ENCODE data around the gene GRM7.

Gene GRM7

DNA sequence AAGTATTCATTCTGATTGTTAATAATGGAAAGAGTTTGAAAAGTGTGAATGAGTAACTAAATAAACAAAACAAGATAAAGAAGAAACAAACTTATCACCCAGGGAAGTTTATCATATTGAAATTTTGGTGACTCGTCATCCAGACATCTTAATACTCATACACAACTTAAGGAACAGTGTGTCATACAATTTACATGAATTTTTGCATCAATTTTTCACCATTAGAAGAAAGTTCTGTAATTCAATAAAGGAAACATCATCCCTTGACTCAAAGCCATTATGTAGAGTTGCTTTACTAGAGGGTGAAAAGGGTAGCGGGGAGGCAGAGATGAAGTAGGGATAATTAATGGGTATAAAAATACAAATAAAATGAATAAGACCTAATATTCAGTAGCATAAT is 536.2 kb downstream of the GRM7 start:
- DNase-seq (ENCODE audit: low spot score) = no peak
- in situ Hi-C loops (cut with MboI; ENCODE audit: low pct_unique_long_range_greater_than_20kb, low sequenced_read_pairs, unreplicated experiment) = no loop called here
- TF ChIP-seq, protein P1, sequence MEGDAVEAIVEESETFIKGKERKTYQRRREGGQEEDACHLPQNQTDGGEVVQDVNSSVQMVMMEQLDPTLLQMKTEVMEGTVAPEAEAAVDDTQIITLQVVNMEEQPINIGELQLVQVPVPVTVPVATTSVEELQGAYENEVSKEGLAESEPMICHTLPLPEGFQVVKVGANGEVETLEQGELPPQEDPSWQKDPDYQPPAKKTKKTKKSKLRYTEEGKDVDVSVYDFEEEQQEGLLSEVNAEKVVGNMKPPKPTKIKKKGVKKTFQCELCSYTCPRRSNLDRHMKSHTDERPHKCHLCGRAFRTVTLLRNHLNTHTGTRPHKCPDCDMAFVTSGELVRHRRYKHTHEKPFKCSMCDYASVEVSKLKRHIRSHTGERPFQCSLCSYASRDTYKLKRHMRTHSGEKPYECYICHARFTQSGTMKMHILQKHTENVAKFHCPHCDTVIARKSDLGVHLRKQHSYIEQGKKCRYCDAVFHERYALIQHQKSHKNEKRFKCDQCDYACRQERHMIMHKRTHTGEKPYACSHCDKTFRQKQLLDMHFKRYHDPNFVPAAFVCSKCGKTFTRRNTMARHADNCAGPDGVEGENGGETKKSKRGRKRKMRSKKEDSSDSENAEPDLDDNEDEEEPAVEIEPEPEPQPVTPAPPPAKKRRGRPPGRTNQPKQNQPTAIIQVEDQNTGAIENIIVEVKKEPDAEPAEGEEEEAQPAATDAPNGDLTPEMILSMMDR (IDR thresholded peaks at IDR 0.05; ENCODE audit: extremely low read depth, insufficient read depth, missing control alignments) = no peak

DNA sequence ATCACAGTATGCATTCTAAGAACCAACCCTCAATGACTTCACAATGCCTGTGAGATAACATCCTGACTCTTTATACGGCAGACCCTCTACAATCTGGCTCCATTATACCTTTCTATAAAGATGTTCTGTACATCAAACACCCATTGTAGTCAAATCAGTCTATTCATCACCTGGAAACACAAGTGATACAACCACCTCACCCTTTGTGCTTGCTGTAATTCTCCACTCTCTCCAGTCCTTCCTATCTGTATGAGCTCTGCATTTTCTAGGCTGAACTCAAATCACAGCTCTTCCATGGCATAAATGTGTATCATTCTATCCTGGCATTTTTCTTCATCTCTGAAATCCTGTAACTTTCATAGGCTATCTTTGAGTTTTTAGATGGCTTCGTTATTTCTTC is 539.4 kb downstream of the GRM7 start:
- no peak for DNase-seq (ENCODE audit: low spot score)
- TF ChIP-seq, protein P1 (IDR thresholded peaks at IDR 0.05; ENCODE audit: extremely low read depth, insufficient read depth, missing control alignments) = no peak
- in situ Hi-C loops (cut with MboI; ENCODE audit: low pct_unique_long_range_greater_than_20kb, low sequenced_read_pairs, unreplicated experiment) = no loop called here

DNA sequence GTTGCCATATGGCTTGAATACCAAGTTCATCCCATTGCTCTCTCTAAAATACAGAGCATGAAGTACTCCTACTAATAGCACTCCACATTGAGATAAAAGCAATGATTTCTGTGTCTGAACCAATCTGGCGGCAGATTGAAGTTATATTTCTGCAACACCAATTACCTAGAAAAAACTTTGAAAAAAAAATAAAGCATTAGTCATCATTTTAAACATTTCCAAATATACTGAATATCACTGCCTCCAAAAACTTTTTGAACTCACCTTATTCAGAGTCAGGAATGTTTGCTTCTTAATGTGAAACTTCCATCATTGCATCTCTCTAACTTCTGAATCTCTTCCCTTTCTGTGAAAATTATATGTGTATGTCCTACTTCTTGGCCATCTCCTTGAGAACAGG is 540.5 kb downstream of the GRM7 start:
- TF ChIP-seq, protein P1 (IDR thresholded peaks at IDR 0.05; ENCODE audit: extremely low read depth, insufficient read depth, missing control alignments) = no peak
- in situ Hi-C loops (cut with MboI; ENCODE audit: low pct_unique_long_range_greater_than_20kb, low sequenced_read_pairs, unreplicated experiment) = no loop called here
- no peak for DNase-seq (ENCODE audit: low spot score)

DNA sequence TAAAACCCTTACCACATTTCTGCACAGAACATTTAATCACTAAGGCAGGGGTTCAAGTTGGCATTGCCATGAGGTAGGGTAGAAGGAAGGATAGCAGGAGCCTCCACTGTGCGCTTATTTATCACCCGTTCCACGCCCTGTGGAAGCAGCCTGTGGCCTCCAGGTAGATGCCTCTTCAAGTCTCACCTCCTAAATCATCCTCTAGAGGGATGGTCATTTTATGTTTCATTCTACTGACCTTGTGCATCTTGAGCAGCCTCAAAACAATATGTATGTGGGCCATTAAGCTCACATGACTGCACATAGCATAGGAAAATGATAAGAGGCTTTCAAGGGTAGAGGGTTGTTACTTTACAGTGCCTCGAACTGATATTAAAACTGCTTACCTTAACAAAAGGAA is 546.2 kb downstream of the GRM7 start:
- no peak for DNase-seq (ENCODE audit: low spot score)
- TF ChIP-seq, protein P1 (IDR thresholded peaks at IDR 0.05; ENCODE audit: extremely low read depth, insufficient read depth, missing control alignments) = no peak
- in situ Hi-C loops (cut with MboI; ENCODE audit: low pct_unique_long_range_greater_than_20kb, low sequenced_read_pairs, unreplicated experiment) = no loop called here

DNA sequence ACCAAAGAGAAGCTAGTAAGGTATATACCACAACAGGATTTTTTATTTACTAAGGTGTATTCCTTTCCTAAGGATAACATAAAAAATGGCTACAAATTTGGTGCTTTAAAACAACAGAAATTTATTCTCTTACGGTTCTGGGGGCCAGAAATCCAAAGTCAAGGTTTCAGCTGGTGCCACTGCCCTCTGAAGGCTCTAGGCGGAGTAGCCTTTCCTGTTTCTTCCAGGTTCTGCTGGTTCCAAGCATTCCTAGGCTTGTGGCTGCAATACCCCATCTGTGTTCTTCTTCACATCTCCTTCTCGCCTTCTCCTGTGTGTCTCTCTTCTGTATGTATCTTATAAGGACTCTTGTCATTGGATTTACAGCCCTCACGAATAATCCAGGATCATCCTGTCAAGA is 549.9 kb downstream of the GRM7 start:
- DNase-seq (ENCODE audit: low spot score) = no peak
- TF ChIP-seq, protein P1 (IDR thresholded peaks at IDR 0.05; ENCODE audit: extremely low read depth, insufficient read depth, missing control alignments) = no peak
- in situ Hi-C loops (cut with MboI; ENCODE audit: low pct_unique_long_range_greater_than_20kb, low sequenced_read_pairs, unreplicated experiment) = no loop called here

DNA sequence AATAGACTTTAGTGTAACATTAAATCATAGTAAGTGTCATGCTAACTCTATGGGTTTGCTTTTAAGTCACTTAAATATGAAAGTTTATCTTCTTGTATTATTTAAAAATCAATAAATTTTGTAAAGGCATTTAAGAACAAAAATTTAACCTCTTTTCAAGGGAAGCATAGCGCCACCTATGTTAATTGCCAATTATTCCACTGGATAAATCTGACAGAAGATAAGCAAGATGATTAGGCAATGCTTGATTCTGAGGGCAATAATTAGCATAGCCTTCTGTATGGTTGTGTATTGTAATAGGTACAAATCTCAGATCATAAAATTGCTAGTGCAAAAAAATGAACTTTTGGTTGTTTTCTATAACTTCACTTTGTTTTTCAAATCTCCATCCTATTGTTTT is 560.1 kb downstream of the GRM7 start:
- in situ Hi-C loops (cut with MboI; ENCODE audit: low pct_unique_long_range_greater_than_20kb, low sequenced_read_pairs, unreplicated experiment) = no loop called here
- TF ChIP-seq, protein P1 (IDR thresholded peaks at IDR 0.05; ENCODE audit: extremely low read depth, insufficient read depth, missing control alignments) = peak; percentile 9
- DNase-seq (ENCODE audit: low spot score) = no peak

DNA sequence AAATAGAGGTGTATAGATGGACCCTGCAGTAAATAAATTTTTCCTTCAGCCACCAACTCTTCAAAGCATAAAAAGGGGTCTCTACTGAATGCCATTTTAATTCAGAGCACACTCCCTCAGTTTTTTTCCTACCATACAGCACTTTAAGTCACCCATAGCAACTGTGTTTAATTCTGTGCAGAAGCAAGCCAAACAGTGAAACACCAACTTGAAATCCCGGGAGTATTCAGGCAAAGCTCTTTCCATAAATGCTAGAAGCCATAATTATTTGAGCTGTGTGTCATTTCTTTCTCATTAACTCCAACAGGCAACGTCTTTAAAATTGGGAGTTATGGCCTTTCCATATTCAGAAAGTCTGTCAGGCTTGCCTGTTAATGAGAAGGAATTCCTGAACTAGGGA is 562.1 kb downstream of the GRM7 start:
- in situ Hi-C loops (cut with MboI; ENCODE audit: low pct_unique_long_range_greater_than_20kb, low sequenced_read_pairs, unreplicated experiment) = no loop called here
- TF ChIP-seq, protein P1 (IDR thresholded peaks at IDR 0.05; ENCODE audit: extremely low read depth, insufficient read depth, missing control alignments) = no peak

More for the DNA sequence above, 562.1 kb downstream of the GRM7 start:
- DNase-seq (ENCODE audit: low spot score) = no peak
